ENCODE data around the gene PHKA1.

DNA sequence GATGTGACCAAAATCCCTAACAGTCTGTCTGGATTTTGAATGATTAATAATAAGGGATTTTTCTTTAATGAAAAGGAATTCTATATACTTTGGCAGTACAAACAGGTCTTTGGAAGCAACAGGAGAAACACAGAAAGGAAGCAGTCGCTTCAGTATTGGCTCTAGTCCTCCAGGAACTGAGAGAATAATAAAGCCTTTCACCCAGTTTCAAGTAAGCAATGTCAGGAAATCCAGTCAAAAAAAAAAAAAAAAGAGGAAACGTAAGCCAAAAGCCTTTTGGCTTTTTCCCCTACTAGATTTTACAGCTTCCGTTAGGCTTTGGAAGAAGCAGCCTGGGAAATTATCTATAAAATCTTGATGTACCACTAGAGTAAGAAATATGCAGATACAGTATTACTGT, 79.8 kb downstream of the PHKA1 start:
- TF ChIP-seq EZH2 (IDR thresholded peaks at IDR 0.05; ENCODE audit: borderline replicate concordance, insufficient read depth, low read length, poor library complexity, severe bottlenecking): no peak
- TF ChIP-seq TAF1 (IDR thresholded peaks at IDR 0.05; ENCODE audit: low read depth): no peak
- TF ChIP-seq, protein P1, sequence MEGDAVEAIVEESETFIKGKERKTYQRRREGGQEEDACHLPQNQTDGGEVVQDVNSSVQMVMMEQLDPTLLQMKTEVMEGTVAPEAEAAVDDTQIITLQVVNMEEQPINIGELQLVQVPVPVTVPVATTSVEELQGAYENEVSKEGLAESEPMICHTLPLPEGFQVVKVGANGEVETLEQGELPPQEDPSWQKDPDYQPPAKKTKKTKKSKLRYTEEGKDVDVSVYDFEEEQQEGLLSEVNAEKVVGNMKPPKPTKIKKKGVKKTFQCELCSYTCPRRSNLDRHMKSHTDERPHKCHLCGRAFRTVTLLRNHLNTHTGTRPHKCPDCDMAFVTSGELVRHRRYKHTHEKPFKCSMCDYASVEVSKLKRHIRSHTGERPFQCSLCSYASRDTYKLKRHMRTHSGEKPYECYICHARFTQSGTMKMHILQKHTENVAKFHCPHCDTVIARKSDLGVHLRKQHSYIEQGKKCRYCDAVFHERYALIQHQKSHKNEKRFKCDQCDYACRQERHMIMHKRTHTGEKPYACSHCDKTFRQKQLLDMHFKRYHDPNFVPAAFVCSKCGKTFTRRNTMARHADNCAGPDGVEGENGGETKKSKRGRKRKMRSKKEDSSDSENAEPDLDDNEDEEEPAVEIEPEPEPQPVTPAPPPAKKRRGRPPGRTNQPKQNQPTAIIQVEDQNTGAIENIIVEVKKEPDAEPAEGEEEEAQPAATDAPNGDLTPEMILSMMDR (IDR thresholded peaks at IDR 0.05; ENCODE audit: poor library complexity, severe bottlenecking): no peak
- TF ChIP-seq MXI1 (conservative IDR thresholded peaks at IDR 0.05; ENCODE audit: poor library complexity, severe bottlenecking): no peak
- TF ChIP-seq RAD21 (conservative IDR thresholded peaks at IDR 0.05): no peak
- TF ChIP-seq SMC3 (conservative IDR thresholded peaks at IDR 0.05; ENCODE audit: poor library complexity): no peak
